CMK (cell line): Measurements from ENCODE around the gene ACTR3.

ENCODE experiments used
- DNase-seq: peaks from one replicate; pipeline ENCODE4 v3.0.0-alpha.2; 2010; ENCODE audit warnings: low read depth

ACTR3 gene

GRCh38 chr2:113876503-113877387, 13.1 kb upstream of the ACTR3 start:
- no peak for DNase-seq

DNA sequence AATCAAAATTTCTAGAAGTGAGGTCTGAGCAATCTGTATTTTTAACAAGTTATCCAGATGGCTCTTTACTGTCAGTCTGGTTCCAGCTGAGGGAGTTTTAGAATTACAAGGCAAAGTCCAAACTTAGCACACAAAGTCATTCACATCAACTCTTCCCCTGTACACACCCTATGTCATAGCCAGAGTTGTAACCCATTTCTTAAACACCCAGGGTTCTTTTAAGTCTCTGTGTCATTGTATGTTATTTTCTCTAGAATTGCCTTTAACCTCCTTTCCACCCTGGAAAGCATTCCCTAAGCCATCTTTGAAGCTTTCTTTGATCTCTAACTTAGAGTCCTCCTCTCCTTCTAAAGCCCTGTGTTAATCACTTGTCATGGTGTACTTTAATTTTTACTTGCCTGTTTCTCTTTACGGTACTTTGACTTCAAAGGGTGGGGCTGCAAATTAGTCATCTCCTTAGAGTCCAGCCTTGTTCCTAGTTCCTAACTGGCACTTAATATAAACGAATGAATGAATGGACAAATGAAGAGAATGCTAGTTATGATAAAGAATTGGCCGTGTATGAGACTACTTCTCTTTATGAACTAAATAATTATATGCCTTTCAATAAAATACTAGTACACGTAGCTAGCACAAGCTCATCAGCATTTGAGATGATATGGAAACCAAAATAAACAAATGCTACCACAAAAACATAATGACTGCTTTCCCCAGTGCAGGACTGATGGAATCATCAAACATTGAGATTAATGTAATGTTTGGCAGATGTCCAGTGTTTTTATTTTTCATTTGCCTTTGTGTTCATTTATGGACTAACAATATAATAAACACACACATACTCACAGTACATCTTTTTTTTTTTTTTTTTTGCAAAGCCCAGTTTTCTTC, 11.9 kb upstream of the ACTR3 start:
- DNase-seq = no peak

GRCh38 chr2:113878743-113879142, 11.1 kb upstream of the ACTR3 start:
- DNase-seq = no peak

DNA sequence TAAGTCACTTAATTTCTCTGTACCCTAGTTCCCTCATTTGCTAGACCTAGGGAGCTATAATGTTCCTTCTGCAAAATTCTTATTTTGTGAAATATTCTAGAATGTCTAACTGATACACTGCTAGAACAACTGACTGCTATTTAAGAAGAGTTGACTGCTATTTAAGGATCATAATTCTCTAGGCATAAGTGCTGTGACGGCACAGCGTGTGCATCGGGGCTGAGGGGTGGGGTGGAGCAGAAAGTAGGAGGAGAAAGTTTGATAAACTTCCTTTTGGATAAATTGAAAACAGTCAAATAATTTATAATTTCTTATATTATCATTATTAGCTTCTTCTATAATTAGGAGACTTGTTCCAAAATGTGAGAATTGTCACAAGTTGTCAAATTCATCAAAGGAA, 10.4 kb upstream of the ACTR3 start:
- DNase-seq = no peak

- DNase-seq = peak; percentile 83
These were observed 3.3 kb upstream of the ACTR3 start for GRCh38 chr2:113886479-113887008.

- DNase-seq = no peak
These were observed 2.7 kb upstream of the ACTR3 start for GRCh38 chr2:113887009-113887792.

- no peak for DNase-seq
These were observed 1.0 kb upstream of the ACTR3 start for GRCh38 chr2:113888641-113889470.

- DNase-seq = no peak
These were observed 655 bp downstream of the ACTR3 start for GRCh38 chr2:113890253-113891235.

GRCh38 chr2:113891265-113891959, 1.5 kb downstream of the ACTR3 start:
- DNase-seq = no peak

DNA sequence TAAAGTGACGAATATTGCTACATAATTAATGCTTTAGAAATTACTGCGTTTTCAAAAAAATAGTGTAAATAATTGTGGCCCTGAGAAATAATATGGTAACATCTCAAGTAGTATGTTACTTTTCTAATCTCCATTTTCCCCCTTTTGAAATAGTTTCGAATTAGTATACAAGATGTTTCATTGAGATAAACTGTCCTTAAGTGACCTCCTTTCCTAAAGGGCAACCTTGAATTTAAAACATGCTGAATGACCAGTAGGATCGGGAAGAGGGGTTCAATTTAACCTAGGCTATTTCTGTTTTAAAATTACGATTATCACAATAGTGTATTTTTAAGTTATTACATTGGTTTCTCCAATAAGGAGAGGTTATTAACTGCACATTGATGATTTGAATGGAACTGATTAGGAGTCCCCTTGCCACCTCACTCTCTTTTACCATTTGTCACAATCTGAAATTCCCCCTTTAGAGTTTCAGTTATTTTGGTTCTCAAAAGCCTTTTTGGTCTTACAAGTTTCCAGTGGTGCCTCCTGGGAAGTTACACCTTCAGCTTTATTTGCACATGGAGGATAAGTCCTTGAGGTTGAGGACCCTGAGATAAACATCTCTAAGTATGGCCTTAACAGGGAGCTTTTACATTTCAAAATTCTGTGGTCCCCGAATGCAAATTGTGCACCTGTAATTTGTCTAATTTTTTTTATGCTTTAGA, 2.3 kb downstream of the ACTR3 start:
- DNase-seq = no peak

DNA sequence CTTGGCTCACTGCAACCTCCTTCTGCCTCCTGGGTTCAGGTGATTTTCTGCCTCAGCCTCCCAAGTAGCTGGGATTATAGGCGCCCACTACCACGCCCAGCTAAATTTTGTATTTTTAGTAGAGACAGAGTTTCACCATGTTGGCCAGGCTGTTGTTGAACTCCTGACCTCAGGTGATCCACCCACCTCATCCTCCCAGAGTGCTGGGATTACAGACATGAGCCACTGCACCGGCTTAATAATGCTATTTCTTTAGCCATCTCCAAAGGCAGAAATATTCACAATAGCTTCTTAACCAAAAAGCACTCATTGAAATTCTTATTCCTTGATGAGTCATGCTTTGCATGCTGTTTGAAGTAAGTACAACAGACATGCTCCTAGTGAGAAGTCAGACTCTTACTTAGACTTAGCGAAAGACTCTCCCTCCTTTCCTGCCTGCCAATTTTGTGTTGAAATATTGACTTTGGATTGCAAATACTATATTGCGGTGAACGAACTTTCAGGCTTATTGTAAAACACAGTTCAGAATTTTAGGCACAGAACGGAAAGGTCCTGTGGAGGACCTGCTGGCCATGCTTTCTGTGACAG, 4.4 kb downstream of the ACTR3 start:
- no peak for DNase-seq

DNA sequence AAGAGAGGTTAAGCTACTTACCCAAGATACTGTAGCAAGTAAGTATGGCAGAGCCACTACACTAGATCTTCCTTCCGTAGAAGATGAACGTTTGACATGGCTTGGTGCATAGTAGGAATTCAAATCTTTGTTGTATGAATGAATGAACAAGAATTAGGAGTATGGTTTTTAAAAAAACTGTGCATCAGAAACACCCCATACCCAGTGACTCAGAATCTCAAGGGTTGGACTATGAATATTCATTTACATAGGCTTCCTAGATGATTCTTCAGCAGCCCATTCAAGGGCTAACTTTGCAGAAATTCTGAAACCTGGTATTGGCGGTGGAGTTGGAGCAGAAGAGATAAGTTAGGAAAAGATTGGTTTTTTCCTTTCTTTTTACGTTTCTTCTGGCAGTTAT, 5.4 kb downstream of the ACTR3 start:
- DNase-seq = no peak

DNA sequence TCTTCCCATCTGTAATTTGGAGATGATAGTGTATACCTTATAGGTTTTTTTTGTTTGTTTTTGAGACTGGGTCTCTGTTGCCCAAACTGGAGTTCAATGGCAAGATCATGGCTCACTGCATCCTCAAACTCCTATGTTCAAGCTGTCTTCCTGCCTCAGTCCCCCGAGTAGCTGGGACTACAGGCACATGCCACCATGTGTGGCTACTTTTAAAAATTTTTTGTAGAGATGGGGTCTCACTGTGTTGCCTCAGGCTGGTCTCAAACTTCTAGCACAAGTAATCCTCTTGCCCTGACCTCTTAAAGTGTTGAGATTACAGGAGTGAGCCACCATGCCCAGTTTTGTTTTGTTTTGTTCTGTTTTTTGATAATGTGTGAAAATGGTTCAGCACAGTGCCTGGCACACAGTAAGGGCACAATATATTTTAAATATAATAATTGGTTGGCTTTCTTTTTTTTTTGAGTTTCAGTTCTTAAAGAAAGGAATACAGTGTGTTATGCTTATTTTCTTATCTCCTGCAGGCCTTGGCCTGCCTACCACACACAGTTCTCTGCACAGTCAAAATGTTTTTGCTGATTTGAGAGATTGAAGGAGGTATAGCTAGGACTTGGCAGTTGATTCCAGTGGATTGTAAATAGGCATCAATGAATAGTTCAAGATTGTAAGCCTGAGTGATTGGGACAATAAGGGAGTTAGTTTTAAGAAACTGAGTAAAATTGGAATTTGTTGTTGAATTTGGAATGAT, 6.1 kb downstream of the ACTR3 start:
- no peak for DNase-seq

- no peak for DNase-seq
These were observed 6.9 kb downstream of the ACTR3 start for GRCh38 chr2:113896791-113897190.

DNA sequence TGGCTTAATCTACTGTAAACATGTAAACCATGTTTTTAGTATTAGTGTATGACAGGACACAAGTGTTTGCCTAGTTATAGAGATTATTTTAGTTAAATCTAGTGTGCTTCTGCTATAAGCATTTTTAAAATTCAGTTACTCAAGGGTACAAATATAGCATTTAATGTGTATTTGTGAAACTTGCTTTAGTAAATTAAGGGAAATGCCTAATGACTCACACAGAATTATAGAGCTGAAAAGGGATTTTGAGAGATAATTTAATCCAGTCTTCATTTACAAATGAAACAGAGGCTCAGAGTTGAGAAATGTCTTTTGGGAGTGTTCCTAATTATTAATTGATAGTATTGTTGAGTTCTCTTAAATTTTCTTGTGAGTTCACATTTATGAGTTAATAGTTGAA, 8.2 kb downstream of the ACTR3 start:
- DNase-seq = no peak

GRCh38 chr2:113899166-113899565, 9.3 kb downstream of the ACTR3 start:
- DNase-seq = no peak

GRCh38 chr2:113901943-113902342, 12.1 kb downstream of the ACTR3 start:
- no peak for DNase-seq
